ENCODE results near the gene RNF123.

The RNF123 gene

DNA sequence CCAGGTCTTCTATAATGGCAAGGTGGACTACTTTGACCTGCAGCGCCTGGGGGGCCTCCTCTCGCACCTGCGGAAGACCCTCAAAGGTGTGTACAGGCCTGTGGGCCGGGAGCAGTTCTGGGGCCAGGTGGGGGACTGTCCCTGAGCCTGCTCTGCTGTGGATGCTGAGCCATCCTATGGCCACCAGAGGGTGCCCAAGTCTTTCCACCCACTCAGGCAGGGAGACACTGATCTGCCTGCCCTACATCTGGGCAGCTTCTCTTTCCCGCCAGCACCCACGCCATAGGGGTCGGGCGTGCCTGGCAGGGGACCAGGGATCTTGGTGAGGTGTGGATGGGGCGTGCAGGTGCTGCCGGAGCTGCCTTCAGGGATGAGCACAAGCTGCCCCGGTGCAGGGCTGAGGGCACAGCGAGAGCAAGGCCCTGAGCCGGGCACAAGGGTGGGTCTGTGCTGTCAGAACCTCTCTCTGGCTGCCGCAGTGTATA, 14.1 kb downstream of the RNF123 start:
- DNase-seq (ENCODE audit: low read depth), result peak; percentile 51

DNA sequence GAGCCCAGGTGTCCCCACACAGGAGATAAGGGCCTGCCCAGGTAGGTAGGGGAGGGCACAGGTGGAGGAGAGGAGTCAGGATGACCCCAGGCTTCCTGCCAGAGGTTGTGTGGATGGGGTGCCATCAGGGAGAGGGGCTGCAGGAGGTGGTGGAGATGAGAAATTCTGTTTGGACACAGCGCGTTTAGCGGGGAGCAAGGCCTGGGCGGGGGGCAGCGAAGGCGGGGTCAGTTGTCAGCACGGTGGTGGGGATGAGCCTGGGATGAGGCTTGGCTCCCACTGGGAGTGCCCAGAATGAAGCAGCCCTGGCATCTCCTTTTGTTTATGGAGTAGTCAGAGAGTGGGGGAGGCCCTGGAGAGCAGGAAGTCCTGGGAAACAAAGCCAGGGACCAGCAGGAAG, 14.6 kb downstream of the RNF123 start:
- no peak for DNase-seq (ENCODE audit: low read depth)

DNA sequence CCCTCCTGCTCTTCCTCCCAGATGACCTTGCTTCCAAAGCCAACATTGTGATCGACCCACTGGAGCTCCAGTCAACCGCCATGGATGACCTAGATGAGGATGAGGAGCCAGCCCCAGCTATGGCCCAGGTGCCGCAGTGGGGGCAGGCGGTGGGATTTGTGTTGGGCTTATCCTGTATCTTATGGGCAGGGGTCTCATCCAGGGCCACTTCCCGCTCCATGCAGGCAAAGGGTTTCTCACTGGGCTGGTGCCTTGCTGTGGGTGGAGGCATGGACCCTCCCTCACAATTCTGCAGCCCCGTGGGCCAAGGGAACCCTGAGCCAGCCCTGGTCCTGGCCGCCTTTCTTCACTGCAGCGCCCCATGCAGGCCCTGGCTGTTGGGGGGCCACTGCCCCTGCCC, 15.3 kb downstream of the RNF123 start:
- no peak for DNase-seq (ENCODE audit: low read depth)

DNA sequence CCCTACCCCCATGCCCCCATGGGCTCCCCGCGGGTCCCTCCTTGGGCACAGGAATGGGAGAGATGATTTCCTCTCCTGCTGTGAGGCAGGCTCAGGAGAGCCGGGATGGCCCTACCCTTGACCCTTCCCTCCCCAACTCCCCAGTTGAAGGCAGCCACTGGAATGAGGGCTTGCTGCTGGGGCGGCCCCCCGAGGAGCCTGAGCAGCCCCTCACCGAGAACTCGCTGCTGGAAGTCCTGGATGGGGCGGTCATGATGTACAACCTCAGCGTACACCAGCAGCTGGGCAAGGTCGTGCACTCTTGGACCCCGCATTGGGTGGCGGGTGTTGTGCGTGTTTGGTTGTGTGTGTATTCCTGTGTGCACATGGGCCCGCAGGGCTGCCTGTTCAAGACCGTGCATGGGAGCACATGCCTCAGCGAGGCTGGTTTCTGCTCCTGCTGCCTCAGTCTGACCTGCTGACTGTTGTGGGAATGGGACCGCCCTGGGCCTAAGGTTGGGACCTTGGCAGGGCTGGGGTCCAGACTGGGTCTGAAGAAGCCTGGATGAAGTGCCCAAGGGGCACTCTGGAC, 16.1 kb downstream of the RNF123 start:
- DNase-seq (ENCODE audit: low read depth), result no peak

- DNase-seq (ENCODE audit: low read depth), result no peak
Measured at GRCh38 chr3:49706456-49707112, 17.2 kb downstream of the RNF123 start.

- no peak for DNase-seq (ENCODE audit: low read depth)
Measured at GRCh38 chr3:49707113-49707480, 17.7 kb downstream of the RNF123 start.

- no peak for DNase-seq (ENCODE audit: low read depth)
Measured at GRCh38 chr3:49709852-49710251, 20.5 kb downstream of the RNF123 start.

DNA sequence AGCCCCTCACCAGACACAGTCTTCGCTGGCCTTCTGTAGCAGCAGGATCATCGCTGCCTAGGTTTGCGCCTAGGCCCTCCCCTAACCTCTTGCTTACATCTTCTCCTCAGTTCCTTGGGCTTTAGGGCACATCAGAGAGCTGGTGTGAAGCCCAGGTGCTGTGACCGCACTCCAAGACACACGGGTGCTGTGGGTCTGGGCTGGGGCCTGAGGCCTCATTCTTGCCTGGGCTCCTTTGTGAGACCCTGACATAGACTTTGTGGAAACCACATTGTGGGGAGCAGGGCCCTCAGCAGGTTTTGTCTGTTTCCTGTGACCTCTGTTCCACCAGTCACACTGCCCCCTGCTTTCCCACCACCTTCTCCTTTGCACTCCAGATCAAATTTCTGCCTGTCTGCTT, 22.1 kb downstream of the RNF123 start:
- DNase-seq (ENCODE audit: low read depth), result no peak

GRCh38 chr3:49712166-49712565, 22.8 kb downstream of the RNF123 start:
- DNase-seq (ENCODE audit: low read depth), result no peak

- no peak for DNase-seq (ENCODE audit: low read depth)
Measured at GRCh38 chr3:49712631-49713317, 23.4 kb downstream of the RNF123 start.

DNA sequence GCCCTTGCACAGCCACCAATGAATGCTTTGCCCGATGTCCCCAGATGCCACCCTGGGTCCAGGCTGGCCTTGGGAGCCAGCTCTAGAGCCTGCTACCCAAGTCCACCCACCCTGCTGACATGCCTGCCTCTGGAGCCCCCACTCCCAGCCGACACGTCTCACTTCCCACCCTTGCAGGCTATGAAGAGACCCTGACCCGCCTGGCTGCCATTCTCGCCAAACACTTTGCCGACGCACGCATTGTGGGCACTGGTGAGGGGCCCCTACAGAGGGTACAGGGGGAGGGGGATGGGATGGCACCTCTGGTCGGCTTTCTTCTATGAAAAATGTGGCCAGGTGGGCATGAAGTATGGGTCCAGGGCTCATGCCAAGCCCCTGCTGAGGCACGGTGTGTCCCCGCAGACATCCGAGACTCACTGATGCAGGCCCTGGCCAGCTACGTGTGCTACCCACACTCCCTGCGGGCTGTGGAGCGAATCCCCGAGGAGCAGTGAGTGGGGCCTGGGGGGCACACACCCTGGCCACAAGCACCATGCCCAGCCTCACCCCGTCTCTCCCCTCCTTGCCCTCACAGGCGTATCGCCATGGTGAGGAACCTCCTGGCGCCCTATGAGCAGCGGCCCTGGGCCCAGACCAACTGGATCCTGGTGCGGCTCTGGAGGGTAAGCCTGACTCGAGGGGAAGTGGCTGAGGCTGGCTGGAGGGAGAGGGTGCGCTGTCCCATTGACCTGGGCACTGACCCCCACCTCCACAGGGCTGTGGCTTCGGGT, 24.2 kb downstream of the RNF123 start:
- no peak for DNase-seq (ENCODE audit: low read depth)

DNA sequence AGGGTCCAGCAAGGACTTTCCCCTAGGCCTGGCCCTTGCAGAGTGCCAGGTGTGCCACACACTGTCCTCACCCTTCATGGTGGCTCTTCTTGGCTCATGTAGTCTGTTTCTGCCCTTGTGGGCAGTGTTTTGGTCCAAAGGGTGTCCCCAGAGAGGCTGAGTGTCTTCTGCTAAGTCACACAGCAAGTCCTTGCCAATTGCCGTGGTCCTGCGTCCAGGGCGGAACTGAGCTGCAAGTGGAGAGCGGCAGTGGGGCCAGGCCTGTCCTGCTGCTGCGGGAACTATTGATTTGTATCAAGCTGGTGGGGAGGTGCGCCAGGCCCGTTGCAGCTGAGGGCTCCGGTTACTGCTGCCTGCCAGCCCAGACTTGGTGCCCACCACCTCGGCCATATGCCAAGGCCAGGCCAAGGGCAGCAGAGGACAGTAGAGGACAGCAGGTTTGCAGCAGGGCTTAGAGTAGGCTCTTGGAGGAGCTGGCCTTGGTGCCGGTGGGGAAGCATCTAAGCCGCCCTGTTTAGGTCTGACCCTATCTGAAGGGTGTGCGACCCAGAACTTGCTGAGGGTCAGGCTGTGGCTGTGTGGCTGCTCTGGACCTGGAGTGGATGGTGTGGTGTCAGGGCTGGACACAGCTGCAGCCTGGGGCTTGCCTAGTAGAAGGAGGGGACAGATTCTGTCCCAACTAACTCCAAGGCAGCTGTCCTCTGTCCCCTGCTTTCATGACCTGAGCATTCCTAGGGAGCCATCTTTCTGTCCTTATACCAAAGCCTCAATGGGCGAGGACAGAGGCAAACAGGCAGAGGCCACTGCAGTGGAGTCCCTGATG, 25.6 kb downstream of the RNF123 start:
- DNase-seq (ENCODE audit: low read depth), result no peak

- DNase-seq (ENCODE audit: low read depth), result no peak
Measured at GRCh38 chr3:49715611-49716121, 26.3 kb downstream of the RNF123 start.

DNA sequence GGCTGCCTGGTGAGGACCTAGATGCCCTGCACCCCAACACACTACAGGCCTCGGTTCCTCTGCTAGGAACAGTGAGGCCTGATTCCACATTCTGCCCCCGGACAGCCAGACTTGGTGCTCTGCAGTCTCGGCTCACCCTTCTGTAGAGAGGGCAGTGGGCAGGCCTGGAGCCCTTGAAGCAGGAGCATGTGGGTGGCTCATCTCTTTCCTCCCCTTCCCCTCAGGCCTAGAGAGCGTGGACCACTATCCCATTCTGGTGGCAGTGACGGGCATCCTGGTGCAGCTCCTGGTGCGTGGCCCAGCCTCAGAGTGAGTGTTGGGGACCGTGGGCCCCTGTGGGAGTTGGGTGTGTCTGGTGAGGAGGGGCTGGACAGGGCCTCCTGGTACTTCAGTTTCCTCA, 26.8 kb downstream of the RNF123 start:
- no peak for DNase-seq (ENCODE audit: low read depth)

- no peak for DNase-seq (ENCODE audit: low read depth)
Measured at GRCh38 chr3:49716691-49717210, 27.4 kb downstream of the RNF123 start.

DNA sequence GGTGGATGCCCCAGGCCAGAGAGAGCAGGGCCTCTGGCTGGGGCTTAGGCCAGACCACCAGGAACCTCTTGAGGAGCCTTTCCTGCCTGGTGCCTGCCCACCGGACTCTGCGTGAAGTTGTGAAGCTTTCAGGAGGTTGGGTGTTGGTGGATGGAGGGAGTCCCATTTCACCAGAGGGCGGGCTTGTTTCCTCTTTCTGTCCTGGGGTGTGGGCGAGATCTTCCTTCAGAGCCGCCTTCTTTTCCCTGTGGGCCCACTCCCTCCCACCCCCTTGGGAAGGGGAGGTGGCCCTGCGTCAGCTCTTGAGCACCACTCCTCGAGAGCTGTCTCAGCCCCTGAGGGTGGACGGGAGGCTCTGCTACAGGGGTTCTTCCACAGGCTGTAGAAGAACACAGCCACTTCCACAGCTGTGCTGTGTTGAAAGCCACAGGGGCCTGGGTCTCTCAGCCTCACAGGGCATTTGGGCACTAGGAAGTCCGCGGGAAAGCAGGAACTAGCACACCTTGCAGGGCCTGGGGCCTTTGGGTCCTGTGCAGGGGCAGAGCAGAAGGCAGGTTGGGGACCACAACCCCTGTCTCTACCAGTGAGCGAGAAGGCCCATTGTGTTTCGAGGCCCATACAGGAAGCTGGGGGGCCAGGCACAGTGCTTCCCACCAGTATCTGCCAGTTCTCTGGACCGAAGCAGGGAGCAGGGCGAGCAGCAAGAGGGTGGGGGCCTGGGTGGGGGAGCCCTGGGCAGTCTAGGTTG, 28.0 kb downstream of the RNF123 start:
- DNase-seq (ENCODE audit: low read depth), result no peak

DNA sequence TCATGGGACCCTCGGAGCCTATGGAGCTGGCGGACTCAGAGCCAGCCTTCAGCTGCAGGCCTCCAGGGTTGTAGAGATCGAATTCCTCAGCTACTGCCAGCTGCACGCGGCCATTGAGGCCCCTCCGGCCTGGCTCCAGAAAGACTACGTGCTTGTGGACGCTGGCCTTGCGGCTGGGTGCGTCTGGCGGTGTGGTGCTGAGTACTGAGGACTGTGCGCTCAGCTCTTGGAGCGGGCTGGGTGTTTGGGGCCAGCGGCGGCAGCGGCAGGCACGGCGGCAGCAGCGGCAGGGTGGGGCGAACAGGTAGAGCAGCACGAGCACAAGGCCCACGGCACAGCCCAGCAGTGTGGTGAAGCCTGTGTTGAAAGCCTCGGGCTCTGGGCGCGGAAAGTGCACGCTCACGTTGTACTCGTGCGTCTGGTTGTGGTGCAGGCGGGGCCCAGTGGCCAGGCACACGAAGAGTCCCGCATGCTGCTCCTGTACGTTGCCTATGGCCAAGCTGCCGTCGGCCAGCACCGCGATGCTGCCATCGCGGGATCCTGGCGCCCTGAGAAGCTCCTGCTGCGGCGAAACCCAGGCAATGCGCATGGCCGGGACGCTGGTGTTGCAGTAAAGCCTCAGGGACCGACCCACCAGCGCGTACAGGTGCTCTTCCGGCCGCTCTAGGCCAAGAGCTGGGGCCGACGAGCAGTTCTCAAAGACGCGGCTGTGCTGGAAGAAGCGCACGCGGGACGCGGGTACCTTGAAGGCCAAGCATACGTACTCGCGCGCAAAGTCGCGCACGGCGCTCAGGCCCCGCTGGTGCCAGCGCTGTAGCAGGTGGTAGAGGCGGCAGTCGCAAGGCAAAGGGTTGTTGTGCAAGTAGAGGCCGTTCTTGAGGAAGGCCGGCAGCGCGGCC, 28.9 kb downstream of the RNF123 start:
- no peak for DNase-seq (ENCODE audit: low read depth)

- no peak for DNase-seq (ENCODE audit: low read depth)
Measured at GRCh38 chr3:49718858-49719213, 29.5 kb downstream of the RNF123 start.

DNA sequence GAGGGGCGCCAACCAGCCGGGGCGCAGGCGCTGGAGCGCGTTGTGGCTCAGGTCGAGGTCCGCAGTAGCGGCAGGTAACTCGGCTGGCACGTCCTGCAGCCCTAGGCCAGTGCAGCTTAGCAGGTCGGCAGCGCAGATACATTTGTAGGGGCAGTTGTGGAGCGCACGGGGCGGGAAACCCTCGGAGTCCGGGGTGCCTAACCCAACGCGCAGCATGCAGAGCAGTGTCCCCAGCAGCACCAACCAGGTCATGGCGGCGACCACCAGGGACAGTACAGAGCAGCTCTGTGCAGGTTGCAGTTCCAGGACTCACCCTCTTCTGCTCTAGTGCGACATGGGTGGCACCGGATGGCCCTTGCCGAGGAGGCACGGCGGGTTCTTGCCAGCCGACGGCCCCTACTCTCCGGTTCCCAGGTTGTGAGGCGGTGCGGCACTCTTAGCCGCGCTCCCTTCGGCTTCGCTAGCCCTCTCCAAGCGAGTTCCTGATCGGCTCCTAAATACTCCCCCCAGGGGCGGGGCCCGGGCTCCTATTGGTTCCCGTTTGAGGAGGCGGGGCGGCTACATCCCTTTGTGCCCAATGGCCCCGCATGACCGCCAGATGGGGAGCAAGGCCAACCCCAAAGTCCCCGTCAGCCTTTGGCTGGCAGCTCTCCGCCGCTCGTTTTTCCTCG, 30.0 kb downstream of the RNF123 start, which contains the start of gene AMIGO3:
Gene AMIGO3 (minus strand): TSS at position 471 of the 671 bp plus-strand sequence. CDS start 219 bp downstream, at position 252.
- DNase-seq (ENCODE audit: low read depth), result peak; percentile 87

All from activated T-cell treated with anti-CD3 and anti-CD28 coated beads for 24 hours (primary cell).